Vagina (tissue), 2 donors: Measurements from ENCODE around the gene RMI2. TPM values are rescaled to one million over a fixed set of nuclear protein-coding genes. Genes with fewer than 3 reads are reported as not detected.

ENCODE experiments used
- DNase-seq, 2 donors: peaks; one replicate each; pipeline ENCODE4 v3.0.0-alpha.2; 2017; ENCODE audit errors: extremely low spot score in 2 of 2
- H3K27ac ChIP-seq: fragments of 200-600 bp; sonication (generic); one replicate; pipeline ENCODE4 v1.5.1; 2019
- H3K27me3 ChIP-seq: fragments of 200-600 bp; sonication (generic); one replicate; pipeline ENCODE4 v1.5.1; 2019
- H3K36me3 ChIP-seq, 2 donors: fragments of 200-600 bp; sonication (generic); one replicate each; pipeline ENCODE4 v1.5.1; 2017 to 2019
- H3K4me1 ChIP-seq: fragments of 200-600 bp; sonication (generic); one replicate; pipeline ENCODE4 v1.5.1; 2019
- H3K4me3 ChIP-seq, 2 donors: fragments of 200-600 bp; sonication (generic); 1 replicate in 1 of 2; 2 replicates in 1 of 2; pipeline ENCODE4 v1.5.1; 2016 to 2019
- H3K9me3 ChIP-seq: fragments of 200-600 bp; sonication (generic); one replicate; pipeline ENCODE4 v1.5.1; 2019
- POLR2A ChIP-seq, 2 donors: fragments of 450-650 bp; IDR thresholded peaks; one replicate each; pipeline ENCODE4 v1.6.1; 2017; ENCODE audit warnings: antibody characterized with exemption in 2 of 2, mild to moderate bottlenecking in 2 of 2, moderate library complexity in 2 of 2
- POLR2AphosphoS5 ChIP-seq, 2 donors: sonication (generic); formaldehyde crosslinking; IDR thresholded peaks; one replicate each; pipeline ENCODE4 v1.9.0; 2017; ENCODE audit warnings: antibody characterized with exemption in 2 of 2, mild to moderate bottlenecking in 2 of 2, low read depth in 1 of 2; ENCODE audit not compliant: insufficient read depth in 1 of 2
- intact Hi-C: fragments of 100-400 bp; cut with DNase I; formaldehyde crosslinking; loops from one replicate; pipeline ENCODE4 v1.15.1; 2023
- total RNA-seq: library from RNA; depleted of rRNA; stranded (reverse); fragments of >200 nt; gene quantifications from one replicate; pipeline ENCODE4 v1.2.3, GENCODE V29; 2016
- TF ChIP-seq, protein P1 (sequence below), 3 experiments: fragments of 450-650 bp in 2 of 3; fragments of 200-600 bp in 1 of 3; sonication (generic) in 1 of 3; IDR thresholded peaks; one replicate each; pipeline ENCODE4 v1.5.1; 2017 to 2019; ENCODE audit warnings: antibody characterized with exemption in 3 of 3, mild to moderate bottlenecking in 2 of 3, moderate library complexity in 2 of 3

RMI2 gene
- total RNA-seq, 1 donor from 2014 or later: 0.74 TPM

- Histone ChIP-seq H3K36me3 (no peaks in the 10 kb centered on the region), H3K27ac (no peak overlapping the region), H3K9me3 (no peaks in the 10 kb centered on the region), H3K27me3 (no peaks in the 10 kb centered on the region), H3K4me1 (peaks cover 18% of the 10 kb centered on the region), H3K4me3 (no peak overlapping the region)
- intact Hi-C loops: no loop called here
- TF ChIP-seq POLR2A (IDR thresholded peaks at IDR 0.05) (no peak), POLR2AphosphoS5 (IDR thresholded peaks at IDR 0.05; ENCODE audit: insufficient read depth in 1 of 2, low read depth in 1 of 2) (no peak)
- TF ChIP-seq, protein P1, sequence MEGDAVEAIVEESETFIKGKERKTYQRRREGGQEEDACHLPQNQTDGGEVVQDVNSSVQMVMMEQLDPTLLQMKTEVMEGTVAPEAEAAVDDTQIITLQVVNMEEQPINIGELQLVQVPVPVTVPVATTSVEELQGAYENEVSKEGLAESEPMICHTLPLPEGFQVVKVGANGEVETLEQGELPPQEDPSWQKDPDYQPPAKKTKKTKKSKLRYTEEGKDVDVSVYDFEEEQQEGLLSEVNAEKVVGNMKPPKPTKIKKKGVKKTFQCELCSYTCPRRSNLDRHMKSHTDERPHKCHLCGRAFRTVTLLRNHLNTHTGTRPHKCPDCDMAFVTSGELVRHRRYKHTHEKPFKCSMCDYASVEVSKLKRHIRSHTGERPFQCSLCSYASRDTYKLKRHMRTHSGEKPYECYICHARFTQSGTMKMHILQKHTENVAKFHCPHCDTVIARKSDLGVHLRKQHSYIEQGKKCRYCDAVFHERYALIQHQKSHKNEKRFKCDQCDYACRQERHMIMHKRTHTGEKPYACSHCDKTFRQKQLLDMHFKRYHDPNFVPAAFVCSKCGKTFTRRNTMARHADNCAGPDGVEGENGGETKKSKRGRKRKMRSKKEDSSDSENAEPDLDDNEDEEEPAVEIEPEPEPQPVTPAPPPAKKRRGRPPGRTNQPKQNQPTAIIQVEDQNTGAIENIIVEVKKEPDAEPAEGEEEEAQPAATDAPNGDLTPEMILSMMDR (IDR thresholded peaks at IDR 0.05): no peak
- DNase-seq: no peak
Measured at GRCh38 chr16:11326084-11326736, 19.0 kb upstream of the RMI2 start.

DNA sequence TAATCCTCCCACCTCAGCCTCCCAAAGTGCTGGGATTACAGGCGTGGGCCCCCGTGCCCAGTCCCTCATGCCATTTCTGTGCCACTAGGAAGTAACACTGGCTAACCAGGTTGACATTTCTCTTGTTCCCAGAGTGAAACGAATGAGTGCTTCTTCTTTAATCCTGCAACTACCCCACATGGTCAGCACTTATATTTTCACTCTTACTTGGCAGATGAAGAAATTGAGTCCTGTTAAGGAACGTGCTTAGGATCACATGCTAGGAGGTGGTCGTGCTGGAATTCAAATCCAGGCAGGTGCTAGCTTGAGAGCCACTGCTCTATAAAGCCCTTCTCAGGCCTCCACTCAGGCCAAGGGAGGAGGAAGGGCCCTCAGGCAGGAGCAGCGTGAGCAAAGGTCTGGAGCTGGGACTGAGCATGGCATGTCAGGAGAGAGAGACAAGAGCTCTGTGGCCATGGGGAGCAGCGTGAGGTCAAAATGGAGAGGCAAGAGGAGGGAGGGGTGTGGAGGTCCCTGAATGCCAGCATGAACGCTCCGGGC lies 18.5 kb upstream of the RMI2 start:
- DNase-seq: no peak
- peak overlapping the region; percentile 60 for H3K27ac ChIP-seq
- TF ChIP-seq POLR2A (IDR thresholded peaks at IDR 0.05): no peak
- TF ChIP-seq, protein P1 (IDR thresholded peaks at IDR 0.05): no peak
- no peak for TF ChIP-seq POLR2AphosphoS5 (IDR thresholded peaks at IDR 0.05; ENCODE audit: insufficient read depth in 1 of 2, low read depth in 1 of 2)

GRCh38 chr16:11327277-11328171 lies 17.7 kb upstream of the RMI2 start:
- no peak overlapping the region for H3K4me3 ChIP-seq
- TF ChIP-seq POLR2AphosphoS5 (IDR thresholded peaks at IDR 0.05; ENCODE audit: insufficient read depth in 1 of 2, low read depth in 1 of 2) (no peak), POLR2A (IDR thresholded peaks at IDR 0.05) (no peak)
- TF ChIP-seq, protein P1 (IDR thresholded peaks at IDR 0.05): no peak
- intact Hi-C loops: no loop called here
- H3K36me3 ChIP-seq: no peaks in the 10 kb centered on the region
- no peaks in the 10 kb centered on the region for H3K9me3 ChIP-seq
- H3K27me3 ChIP-seq: no peaks in the 10 kb centered on the region
- DNase-seq: no peak
- H3K4me1 ChIP-seq: peaks cover 18% of the 10 kb centered on the region
- peak overlapping the region; percentile 62 for H3K27ac ChIP-seq

More for the DNA sequence above, 18.5 kb upstream of the RMI2 start:
- Histone ChIP-seq H3K36me3 (no peaks in the 10 kb centered on the region), H3K27me3 (no peaks in the 10 kb centered on the region), H3K9me3 (no peaks in the 10 kb centered on the region), H3K4me3 (no peak overlapping the region), H3K4me1 (peaks cover 18% of the 10 kb centered on the region)
- intact Hi-C loops: no loop called here

DNA sequence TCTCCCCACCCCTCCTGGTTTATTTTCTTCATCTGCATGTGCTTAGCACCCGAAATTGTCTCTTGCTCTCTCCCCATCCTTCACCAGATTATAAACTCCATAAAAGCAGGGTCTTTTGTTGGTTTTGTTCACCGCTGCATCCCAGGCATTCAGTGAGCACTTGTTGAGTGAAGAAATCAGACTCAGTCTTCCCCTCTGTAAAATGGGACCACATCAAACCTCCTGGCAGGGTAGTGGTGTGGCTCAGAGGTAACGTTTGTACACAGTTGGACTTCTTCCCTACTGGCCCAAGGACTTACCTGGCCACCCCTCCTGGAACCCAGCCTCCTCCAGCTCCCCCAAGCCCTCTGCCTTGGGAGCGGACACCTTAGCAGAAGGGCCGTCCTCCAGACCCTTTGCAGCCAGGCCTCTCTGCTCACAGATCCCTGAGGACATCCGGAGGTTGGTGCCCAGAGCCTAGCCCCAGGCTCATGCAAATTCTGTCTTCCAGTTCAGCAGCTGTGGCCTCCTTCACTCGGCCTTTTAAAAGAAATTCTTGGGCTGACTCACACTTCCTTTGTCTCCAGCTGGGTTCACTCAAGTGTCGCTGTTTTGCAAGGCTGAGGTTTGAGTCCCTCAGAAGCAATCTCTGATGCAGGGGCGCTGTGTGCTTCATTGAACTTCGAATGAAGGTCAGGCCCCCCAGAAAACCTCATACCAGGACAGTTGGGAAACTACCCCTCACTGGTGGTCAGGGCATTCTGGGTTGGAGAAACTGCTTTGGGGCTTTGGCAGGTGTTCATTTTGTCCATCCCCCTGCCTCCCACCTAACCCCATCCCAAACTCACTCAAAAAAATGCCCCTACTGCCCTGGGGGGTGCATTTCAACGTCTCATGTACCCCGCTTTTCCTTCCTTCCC lies 16.8 kb upstream of the RMI2 start:
- intact Hi-C loops: no loop called here
- H3K27ac ChIP-seq: peak overlapping the region; percentile 62
- H3K9me3 ChIP-seq: no peaks in the 10 kb centered on the region
- no peak overlapping the region for H3K4me3 ChIP-seq
- no peaks in the 10 kb centered on the region for H3K36me3 ChIP-seq
- no peaks in the 10 kb centered on the region for H3K27me3 ChIP-seq
- peaks cover 18% of the 10 kb centered on the region for H3K4me1 ChIP-seq
- TF ChIP-seq POLR2A (IDR thresholded peaks at IDR 0.05) (no peak), POLR2AphosphoS5 (IDR thresholded peaks at IDR 0.05; ENCODE audit: insufficient read depth in 1 of 2, low read depth in 1 of 2) (peak; percentile 56 to 71)
- DNase-seq: peak in 1 of 2 donors; percentile 95

DNA sequence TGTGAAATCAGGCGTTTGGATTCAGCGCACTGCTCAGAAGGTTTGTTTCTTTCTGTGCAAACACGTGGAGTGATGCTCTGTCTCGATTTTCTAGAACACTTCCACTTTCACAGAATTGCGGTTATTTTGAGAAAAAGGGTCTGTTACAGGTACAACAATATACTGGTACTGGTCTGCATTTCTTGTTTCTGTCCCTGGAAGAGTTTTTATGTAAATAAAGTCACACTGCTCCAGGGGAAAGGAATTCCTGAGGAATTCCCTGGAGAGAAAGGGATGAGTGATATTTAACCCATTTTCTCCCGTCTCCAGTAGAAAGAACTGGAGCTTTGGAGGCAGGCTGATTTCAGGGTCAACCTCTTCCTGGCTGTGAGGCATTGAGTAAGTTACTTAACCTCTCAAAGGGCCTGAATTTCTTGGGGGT lies 16.2 kb upstream of the RMI2 start:
- no peak for TF ChIP-seq POLR2AphosphoS5 (IDR thresholded peaks at IDR 0.05; ENCODE audit: insufficient read depth in 1 of 2, low read depth in 1 of 2)
- TF ChIP-seq, protein P1 (IDR thresholded peaks at IDR 0.05): no peak
- no peak for TF ChIP-seq POLR2A (IDR thresholded peaks at IDR 0.05)
- peak overlapping the region; percentile 62 for H3K27ac ChIP-seq

More for the DNA sequence above, 16.2 kb upstream of the RMI2 start:
- Histone ChIP-seq H3K27me3 (no peaks in the 10 kb centered on the region), H3K4me1 (peaks cover 18% of the 10 kb centered on the region), H3K36me3 (no peaks in the 10 kb centered on the region), H3K4me3 (no peak overlapping the region), H3K9me3 (no peaks in the 10 kb centered on the region)
- intact Hi-C loops: no loop called here
- DNase-seq: no peak
